Mucosa of gallbladder (tissue), 1 donor: ENCODE data around the gene TMEM161A. TPM values are rescaled to one million over a fixed set of nuclear protein-coding genes. Genes with fewer than 3 reads are reported as not detected.
"Not testable (repeated sequence)": the region's sequence is repeated elsewhere in the genome, so short reads cannot be mapped to it uniquely, and the experiment has no call there.

Experiments used
- DNase-seq: peaks from one replicate; pipeline ENCODE4 v3.0.0-alpha.2; 2020; ENCODE audit warnings: low spot score
- total RNA-seq: library from RNA; stranded (reverse); gene quantifications from one replicate; pipeline ENCODE4 v1.2.1, GENCODE V29; 2021
- donor health status: DM: no; HTN: no; CAD: no.

The TMEM161A gene
- total RNA-seq = 33.2 TPM

DNA sequence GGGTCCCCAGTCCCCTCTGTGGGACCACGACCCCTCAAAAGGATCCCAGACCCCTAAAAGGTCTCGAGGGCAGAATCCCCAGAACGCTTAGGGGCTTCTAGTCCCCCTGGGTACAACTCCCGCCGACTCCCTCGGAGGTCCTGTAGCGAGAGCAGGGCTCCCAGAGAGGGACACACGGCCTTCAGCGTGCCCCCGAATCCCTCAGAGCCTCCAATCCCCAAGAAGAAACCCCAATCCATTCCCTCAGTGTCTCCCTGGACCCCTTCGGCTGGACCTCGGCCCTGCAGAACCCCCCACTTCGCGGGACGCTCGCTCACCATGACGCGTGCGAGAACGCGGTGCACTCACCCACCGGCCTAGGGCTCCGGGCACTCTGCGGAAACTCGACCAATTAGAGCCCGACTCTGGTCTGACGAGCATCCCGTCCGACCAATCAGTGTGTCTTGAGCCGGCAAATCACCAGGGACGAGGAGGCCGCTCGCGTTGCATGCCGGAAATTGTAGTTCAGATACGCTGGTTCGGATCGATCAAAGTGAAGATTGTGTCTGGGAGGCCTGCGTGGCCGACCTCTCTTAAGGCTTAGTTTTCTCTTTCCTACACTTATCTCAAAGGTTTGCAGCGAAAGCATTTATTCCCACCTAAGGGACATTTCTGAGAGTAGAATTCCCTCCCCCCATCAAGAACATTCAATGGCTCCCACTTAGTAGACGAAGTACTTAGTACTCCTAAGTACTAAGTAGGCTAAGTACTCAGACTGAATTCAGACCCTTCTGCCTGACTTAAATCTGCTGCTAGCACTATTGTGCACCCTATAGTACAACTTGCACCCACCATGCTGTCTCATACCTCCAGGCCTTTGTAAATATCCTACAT is at the start of gene TMEM161A:
TSS of gene TMEM161A (minus strand) at position 370 of the 873 bp plus-strand sequence. CDS start at position 320, 50 bp downstream.
- peak; percentile 99 for DNase-seq

DNA sequence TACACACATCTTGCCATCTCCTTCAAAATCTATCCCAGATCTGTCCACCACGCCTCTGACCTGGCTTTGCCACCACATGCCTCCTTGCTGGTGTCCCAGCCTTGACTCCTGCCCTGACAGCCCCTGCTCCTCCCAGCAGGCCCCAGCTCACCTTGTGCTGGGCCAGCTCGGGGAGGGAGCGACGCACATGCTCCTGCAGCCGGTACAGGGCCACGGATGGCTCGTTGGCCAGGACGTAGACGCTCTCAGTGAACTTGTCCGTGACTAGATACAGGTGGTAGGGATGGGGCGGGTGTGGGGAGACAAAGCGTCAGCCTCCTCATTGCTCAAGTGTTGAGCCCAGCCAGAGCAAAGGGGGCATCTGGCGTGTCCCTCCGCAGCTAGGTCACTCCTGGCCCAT is 48.5 kb upstream of the TMEM161A start:
- no peak for DNase-seq

DNA sequence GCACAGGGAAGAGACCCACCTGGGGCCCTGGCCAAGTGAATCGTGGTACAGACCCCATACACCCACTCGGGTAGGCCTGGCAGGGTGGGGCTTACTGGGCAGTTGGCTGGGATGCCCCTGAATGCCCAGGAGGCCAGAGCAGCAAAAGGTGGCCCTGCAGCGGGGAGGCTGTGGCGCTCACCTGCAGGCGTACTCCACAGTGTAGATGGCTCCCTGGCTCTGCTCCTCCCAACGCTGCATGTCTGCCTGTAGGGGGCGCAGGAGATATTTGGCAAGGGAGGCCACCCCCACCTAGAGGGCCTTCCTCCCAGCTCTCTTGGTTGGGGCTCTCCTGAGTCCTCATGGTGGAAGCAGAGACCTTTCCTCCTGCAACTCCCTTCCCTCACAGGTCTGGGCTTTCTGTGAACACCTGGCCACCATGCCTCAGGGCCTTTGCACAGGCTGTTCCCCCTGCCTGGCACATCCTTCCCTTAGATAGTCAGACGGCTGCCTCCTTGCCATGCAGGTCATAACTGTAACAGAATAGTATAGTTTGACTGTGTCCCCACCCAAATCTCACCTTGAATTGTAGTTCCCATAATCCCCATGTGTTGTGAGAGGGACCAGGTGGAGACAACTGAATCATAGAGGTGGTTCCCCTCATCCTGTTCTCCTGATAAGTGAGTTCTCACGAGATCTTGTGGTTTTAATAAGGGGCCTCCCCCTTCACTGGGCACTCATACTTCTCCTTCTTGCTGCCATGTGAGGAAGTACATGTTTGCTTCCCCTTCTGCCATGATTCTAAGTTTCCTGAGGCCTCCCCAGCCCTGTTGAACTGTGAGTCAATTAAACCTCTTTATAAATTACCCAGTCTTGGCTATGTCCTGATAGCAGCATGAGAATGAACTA is 47.8 kb upstream of the TMEM161A start:
- DNase-seq = no peak

DNA sequence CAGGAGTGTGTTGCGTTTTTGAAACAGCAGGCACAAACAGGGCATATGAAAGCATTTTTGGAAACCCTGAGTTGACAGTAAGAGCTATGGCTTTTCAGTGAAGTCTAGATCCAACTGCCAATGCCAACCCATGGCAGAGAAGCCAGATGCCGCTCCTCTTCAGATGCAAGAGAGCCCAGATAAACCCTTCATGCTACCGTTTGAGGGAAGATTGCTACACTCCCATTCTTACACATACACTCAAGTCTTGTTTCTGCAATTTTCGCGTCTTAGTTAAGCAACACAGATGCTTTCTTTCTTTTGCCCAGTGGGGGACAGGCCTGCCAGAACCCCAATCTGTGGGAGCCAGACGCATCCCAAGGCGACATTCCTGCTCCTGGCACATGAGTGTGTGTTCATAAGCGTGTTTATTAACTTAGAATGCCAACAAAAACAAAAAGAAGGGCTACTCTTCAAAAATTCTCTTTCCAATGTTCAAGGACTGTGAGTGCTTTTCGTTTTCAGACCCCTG is 43.3 kb upstream of the TMEM161A start:
- no peak for DNase-seq

DNA sequence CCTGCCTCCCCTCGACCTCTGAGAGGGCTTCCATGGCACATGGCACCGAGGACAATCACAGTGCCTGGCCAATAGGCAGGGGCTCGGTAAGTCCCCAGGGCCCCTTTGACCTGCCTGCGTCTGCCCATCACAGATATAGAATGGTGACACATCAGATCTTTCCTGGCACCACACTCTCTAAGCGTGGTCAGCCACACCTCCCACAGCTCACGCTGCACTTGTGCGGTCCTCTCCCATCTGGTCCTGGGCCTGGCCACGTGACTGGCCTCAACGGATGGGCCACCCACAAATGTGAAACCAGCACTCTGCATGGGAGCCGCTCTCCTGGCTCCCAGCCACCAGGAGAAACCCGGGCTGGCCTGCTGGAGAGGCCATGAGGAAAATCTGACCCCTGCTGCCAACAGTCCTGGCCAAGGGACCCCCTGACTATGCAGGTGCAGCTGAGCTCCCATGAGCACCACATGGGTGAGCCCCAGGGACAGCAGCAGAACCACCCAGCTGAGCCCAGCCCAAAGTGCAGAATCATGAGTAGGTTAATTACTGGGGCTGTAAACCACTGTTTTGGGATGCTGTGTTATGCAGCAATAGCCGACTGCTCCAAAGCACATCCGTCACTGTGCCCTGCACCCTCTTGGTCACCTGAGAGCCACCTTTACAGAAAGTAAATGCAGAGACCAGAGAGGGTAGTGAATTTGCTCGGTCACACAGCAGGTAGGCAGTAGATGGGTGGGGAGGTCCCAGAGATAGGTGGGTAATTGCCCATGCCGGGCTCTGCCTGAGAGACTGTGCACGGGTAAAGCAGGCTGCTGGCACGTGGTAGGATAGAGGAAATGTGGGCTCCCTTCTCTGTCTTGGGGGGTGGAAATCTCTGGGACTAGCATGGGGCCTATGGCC is 41.5 kb upstream of the TMEM161A start:
- DNase-seq = no peak

DNA sequence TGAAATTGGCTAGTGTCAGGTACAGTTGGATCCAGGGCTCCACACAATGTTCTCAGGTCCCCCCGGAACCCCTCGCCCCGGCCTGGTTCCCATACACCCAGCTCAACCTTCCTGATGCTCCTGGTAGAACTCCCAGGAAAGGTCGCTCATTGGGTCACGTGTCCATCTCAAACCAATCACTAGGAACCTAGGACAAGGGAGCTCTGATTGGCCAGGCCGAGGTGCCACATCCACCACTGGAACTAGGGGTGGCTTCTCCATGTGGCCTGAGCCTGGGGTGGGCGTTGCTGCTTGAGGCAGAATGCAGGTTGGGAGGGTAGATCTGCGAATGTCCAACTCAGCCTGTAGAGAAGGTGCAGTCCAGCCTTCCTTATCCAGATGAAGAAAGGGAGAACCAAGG is 38.7 kb upstream of the TMEM161A start:
- DNase-seq = no peak

DNA sequence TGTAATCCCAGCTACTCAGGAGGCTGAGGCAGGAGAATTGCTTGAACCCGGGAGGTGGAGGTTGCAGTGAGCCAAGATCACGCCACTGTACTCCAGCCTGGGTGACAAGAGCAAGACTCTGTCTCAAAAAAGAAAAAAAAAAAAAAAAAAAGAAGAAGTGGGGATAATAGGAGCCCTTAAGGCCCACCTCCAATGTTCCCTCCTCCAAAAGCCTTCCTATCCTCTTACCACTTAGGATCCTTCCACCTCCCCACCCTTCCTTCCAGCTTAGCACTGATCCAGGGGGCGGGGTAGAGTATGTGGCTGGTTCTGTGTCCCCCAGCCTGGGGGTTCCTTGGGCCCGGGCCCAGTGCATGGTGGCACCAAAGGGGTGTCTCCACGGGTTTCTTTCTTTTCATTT is 35.0 kb upstream of the TMEM161A start:
- DNase-seq = not testable (repeated sequence)

DNA sequence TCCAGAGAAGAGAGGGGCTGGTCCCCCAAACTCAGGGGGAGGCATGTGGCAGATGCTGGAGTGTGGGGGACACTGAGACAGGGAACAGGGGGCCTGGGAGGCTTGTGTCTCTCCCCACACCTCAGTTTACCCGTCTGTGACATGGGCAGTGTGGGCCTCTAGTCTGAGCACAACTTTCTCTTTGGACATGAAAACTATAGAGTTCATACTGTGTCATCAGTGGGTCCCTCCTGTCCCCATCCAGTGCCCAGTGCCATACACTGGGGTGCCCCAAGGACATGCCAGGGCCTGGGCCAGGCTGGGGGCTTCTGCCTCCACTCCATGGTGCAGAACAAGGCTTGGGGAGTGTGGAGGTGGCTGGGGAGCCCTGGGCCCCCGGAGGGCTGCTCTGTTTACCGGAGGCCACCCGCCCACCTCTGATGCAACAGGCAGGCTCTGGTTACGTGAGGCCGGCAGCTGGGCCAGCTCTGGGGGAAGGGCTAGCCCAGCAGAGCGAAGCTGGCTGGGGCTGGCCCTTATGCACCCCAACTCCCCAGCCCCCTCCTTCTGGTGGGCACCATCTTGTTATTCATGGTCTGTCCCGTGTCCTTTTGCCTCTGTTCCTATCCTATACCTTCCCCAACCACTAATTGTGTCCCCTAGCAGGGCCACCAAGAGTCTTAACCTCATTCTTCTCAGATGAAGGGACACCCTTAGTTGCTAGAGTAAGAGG is 33.7 kb upstream of the TMEM161A start:
- DNase-seq = no peak

DNA sequence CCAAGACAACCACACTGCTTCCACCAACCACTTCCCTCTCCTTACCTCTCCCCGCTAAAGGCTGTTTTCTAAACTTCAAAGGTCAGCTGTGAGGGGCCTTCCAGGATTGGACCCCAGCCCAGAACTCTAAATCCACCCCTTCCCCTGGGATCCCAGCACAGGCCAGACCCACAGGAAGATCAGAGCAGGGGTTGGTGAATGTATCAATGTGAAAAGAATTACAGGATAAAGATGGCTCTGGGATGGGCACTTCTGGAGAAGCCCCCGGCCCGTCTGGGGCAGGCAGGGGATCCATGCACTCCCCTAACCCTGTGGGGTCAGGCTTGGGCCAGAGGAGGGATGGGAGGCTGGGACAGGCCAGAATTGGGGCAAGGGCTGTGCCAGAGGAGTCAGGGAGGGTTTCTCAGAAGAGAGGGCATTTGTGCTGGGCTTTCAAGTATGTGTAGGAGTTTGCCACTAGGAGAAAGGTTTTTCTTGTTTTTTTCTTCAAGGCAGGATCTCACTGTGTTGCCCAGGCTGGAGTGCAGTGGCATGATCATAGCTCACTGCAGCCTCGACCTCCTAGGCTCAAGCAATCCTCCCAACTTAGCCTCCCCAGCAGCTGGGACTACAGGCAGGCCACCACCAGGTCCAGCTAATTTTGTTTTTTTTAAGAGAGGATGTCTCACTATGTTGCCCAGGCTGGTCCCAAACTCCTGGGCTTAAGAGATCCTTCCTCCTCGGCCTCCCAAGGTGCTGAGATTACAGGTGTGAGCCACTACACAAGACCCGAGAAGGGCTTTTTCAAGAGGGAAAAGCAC is 32.8 kb upstream of the TMEM161A start:
- DNase-seq = no peak

DNA sequence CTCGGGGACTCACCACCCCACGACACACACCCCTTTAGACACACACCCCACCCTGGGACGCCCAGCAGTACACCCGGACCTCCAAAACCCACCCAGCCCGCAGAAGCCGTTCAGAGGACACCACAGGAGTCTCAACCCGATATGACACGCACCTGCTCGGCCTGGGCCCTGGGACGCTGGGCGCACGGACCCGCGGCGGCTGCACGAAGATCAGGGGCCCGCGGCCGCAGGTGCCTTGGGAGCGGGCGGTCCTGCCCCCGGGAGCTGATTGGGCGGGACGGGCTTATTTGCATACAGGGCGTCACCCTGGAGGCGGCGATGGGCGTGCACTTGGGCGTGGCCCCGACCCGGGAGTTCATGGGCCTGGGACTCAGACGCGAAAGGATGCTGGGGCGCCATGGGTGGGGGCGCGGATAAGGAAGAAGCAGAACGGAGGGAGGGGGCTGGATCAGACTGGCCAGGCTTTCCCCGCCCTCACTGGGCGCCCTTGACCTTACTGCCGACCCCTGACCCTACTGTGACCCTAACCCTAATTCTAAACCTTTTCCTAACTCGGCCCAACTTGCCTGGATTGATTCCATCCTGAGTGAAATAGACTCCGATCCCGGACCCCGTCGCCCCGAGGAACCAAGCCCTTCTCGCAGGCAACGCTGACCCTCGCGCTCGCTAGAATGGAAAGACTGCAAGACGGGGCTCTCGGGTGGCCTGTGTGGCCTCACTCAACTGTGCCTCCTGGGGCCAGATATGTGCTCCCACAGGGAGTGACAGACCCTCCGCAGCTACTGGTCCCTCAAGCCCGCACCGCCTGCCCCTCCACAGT is 32.0 kb upstream of the TMEM161A start, which contains the start of gene MEF2B:
TSS of gene MEF2B (minus strand) at position 211 of the 820 bp plus-strand sequence. CDS start 19,528 bp downstream, outside the sequence.
- DNase-seq = peak; percentile 64

DNA sequence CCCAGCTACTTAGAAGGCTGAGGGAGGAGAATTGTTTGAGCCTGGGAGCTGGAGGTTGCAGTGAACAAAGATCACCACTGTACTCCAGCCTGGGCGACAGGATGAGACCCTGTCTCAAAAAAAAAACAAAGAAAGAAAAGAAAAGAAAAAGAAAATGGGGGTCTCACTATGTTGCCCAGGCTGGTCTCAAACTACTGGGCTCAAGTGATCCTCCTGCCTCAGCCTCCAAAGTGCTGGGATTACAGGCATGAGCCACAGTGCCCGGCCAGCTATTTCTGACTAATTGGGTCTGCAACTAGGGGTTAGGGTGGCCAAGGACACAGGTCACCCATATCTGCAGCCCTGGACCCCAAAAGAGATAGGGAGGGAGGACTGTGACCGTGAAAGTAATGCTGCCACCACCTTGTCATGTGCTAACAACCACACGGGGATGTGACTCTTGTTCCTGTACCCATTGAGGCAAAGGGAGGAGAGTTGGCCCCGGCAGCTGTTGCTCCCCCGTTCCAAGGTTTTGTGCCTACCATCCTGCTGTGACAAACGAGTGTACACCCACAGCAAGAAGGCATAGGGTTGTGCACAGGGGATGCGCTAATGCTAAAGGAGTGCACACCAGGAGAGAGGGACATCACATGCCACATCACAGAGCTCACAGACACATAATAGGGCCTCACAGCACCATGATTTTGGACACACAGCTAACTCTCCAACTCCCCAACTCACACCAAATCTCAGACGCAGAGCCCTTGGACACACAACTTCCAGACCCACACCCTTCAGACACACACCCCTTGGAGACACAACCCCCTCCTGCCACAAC is 31.2 kb upstream of the TMEM161A start:
- DNase-seq = no peak

DNA sequence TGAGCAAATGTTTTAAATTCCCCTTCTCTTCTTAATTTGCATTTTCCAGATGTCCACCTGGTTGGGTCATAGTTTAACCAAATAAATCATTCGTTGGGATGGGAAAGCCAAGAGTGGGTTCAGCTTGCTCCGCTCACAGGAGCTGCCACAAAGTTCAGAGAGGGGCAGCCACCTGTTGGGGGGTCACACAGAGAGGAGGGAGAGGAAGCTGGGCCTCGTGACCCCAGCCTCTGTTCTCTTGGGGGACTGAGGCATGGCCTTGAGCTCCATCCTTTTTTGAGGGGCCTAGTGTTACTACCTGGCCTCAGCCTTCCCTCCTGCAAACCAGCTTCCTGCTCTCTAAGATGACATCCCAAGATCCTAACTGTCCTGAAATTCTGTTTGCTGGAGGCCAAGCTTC is 29.3 kb upstream of the TMEM161A start:
- DNase-seq = no peak

DNA sequence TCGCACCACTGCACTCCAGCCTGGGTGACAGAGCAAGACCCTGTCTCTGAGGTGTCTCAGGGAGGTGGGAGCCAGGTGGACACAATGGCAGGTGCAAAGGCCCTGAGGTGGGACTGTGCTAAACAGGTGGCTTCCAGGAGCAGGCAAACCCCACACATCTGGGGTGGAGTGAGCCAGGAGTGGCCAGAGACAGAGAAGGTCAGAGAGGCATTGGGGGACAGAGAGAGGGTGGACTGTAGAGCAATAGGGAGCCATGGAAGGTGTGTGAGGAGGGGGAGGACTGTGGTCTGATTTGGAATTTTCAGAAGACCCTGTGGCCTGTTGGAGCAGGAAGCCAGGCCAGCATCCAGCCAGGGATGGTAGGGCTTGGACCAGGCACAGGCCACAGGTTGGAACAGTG is 27.1 kb upstream of the TMEM161A start:
- DNase-seq = no peak

DNA sequence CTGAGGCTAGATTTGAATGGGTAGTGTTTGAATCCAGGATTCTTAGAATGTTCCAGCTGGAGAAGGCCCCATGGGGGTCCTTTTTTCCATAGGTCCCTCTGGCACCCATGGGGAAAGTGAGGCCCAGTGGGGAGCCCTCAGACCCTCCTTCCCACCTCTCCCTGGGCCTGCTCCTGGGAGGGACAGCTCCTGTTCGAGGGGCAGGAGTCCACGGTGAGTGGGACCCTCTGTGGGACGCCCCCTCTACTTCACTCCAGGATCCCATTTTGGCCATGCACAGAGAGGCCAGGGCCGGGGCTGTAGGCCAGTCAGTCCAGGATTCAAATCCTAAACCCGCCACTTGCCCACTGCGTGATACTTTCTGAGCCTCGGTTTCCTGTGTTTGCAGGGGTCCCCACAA is 24.2 kb upstream of the TMEM161A start:
- DNase-seq = no peak

DNA sequence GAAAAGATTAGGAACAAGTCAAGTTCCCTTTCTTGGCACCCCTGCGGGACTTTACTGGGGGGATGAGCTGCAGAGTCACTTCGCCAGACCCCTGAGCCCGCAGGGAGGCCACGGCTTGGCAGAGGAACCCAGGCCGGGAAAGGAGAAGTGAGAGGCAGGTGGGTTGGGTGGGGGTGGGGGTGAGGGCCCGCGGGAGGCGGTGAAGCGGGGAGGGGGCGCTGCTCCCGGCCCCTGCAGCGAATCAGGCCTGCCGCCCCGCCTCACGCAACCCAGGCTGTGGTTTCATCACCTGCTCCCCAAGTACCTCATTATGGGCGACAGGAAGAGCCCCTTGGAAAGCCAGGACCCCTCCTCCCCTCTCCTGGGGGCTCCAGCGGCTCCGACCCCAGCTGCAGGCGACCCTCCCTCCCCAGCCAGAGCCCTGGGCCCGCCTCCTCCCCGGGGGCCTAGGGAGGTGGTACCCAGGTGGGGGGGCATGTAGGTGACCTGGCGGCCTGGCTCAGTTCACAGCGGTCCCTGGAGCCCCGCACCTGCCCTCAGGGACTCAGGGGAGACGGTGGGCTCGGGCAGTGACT is 22.3 kb upstream of the TMEM161A start:
- DNase-seq = no peak

DNA sequence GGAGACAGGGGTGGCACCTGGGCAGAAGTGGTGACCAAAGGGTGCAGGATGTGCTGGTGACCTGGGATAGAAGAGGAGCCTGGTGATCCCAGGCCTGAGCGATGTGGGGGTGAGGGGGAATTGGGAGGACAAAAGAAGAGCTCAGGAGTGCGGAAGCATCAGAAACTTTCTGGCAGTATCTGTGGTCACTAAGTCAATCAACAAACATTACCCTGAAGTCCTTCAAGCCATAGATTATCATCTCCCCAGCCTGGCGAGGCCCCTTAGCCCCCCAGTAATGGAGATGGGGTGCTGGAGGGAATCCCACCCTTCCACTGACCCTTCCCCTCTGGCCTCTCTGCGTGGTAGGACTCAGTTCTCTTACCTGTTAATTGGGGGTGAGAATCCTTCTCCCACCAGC is 21.3 kb upstream of the TMEM161A start:
- DNase-seq = no peak

DNA sequence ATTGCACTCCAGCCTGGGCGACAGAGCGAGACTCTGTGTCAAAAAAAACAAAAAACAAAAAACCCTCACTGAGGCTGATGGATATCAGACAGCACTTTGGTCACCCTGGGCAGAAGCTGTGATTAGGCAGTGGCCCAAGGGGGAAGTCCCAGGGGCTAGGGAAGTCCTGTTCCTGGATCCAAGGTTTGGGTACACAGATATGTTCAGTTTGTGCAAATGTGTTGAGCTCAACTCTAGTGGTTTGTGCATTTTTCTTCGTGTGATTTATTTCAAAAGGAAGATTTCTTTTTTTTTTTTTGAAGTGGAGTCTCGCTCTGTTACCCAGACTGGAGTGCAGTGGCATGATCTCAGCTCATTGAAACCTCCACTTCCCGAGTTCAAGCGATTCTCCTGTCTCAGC is 19.5 kb upstream of the TMEM161A start:
- no peak for DNase-seq
